CD4-positive, alpha-beta T cell (primary cell): ENCODE data around the gene PRDM16. TPM values are rescaled to one million over a fixed set of nuclear protein-coding genes. Genes with fewer than 3 reads are reported as not detected.

Experiments
- ATAC-seq: fragments of 200-7000 bp; cut with Tn5 transposase; one replicate; pipeline ENCODE4 v1.10.0; 2022; ENCODE audit warnings: mild to moderate bottlenecking; ENCODE audit not compliant: poor library complexity
- CTCF ChIA-PET: fragments of 350-600 bp; sonication (Branson Sonifier 250); formaldehyde crosslinking; loops from one replicate; lab custom pipeline; 2021; ENCODE audit warnings: antibody characterized with exemption, inconsistent platforms; lab: Charles Lee
- POLR2A ChIA-PET: fragments of 350-600 bp; sonication (Branson Sonifier 250); formaldehyde crosslinking; loops from one replicate; lab custom pipeline; 2021; ENCODE audit warnings: antibody characterized with exemption, inconsistent platforms; lab: Charles Lee
- DNase-seq, 14 experiments: peaks; one replicate each; pipeline ENCODE4 v3.0.0-alpha.2; 2013 to 2020; ENCODE audit warnings: mixed read lengths in 2 of 14
- H3K27ac ChIP-seq, 2 donors: one replicate each; pipeline versions ENCODE4 v1.5.1 to v1.7.0; 2013; ENCODE audit warnings: low read length in 2 of 2, low read depth in 1 of 2, mild to moderate bottlenecking in 1 of 2
- H3K27me3 ChIP-seq, 2 experiments: 1 replicate in 1 of 2; 2 replicates in 1 of 2; pipeline versions ENCODE4 v1.6.1 to v1.7.0; 2013; ENCODE audit warnings: low read length in 2 of 2, control low read depth in 1 of 2, mild to moderate bottlenecking in 1 of 2, moderate library complexity in 1 of 2; ENCODE audit not compliant: insufficient read depth in 2 of 2, control insufficient read depth in 1 of 2
- H3K36me3 ChIP-seq: one replicate; pipeline ENCODE4 v1.6.1; 2013; ENCODE audit warnings: low read length, control low read depth; ENCODE audit not compliant: insufficient read depth
- H3K4me1 ChIP-seq: one replicate; pipeline ENCODE4 v1.6.1; 2013; ENCODE audit warnings: low read length, control low read depth; ENCODE audit not compliant: insufficient read depth
- H3K4me3 ChIP-seq: one replicate; pipeline ENCODE4 v1.5.1; 2013; ENCODE audit warnings: mild to moderate bottlenecking, low read length, moderate library complexity
- H3K9me3 ChIP-seq, 2 experiments: 1 replicate in 1 of 2; 2 replicates in 1 of 2; pipeline versions ENCODE4 v1.6.1 to v1.7.0; 2013; ENCODE audit warnings: low read length in 2 of 2, mild to moderate bottlenecking in 2 of 2, control low read depth in 1 of 2, moderate library complexity in 1 of 2; ENCODE audit not compliant: control insufficient read depth in 1 of 2, insufficient read depth in 1 of 2
- H3K27ac Mint-ChIP-seq: one replicate; pipeline ENCODE4 v1.8.0; 2020; ENCODE audit warnings: mixed read lengths
- H3K27me3 Mint-ChIP-seq: one replicate; pipeline ENCODE4 v1.8.0; 2021; ENCODE audit warnings: mixed read lengths
- H3K36me3 Mint-ChIP-seq: one replicate; pipeline ENCODE4 v1.8.0; 2021; ENCODE audit warnings: low read depth, mixed read lengths
- H3K4me1 Mint-ChIP-seq: one replicate; pipeline ENCODE4 v1.8.0; 2021; ENCODE audit warnings: low read depth, mixed read lengths
- H3K4me3 Mint-ChIP-seq: one replicate; pipeline ENCODE4 v1.8.0; 2020; ENCODE audit warnings: mild to moderate bottlenecking, mixed read lengths
- H3K9me3 Mint-ChIP-seq: one replicate; pipeline ENCODE4 v1.8.0; 2020; ENCODE audit warnings: mixed read lengths
- intact Hi-C, 2 experiments: fragments of 100-400 bp; cut with DNase I in 1 of 2; cut with micrococcal nuclease in 1 of 2; formaldehyde crosslinking; loops; one replicate each; pipeline versions ENCODE4 v1.15.1 to v1.9.0; 2023 to 2025; cut with DNase I, micrococcal nuclease
- total RNA-seq, 174 experiments: library from RNA in 2 of 174; stranded (reverse) in 2 of 174; gene quantifications; one replicate each; pipeline ENCODE4 v1.2.3 and lab custom pipeline; 2021 to 2026
- TF ChIP-seq, protein P1 (sequence below): fragments of 200-600 bp; IDR thresholded peaks from one replicate; pipeline ENCODE4 v1.8.0; 2022; ENCODE audit warnings: antibody characterized with exemption, mild to moderate bottlenecking

PRDM16 gene
- total RNA-seq, 2 experiments from 2014 or later, result not detected

DNA sequence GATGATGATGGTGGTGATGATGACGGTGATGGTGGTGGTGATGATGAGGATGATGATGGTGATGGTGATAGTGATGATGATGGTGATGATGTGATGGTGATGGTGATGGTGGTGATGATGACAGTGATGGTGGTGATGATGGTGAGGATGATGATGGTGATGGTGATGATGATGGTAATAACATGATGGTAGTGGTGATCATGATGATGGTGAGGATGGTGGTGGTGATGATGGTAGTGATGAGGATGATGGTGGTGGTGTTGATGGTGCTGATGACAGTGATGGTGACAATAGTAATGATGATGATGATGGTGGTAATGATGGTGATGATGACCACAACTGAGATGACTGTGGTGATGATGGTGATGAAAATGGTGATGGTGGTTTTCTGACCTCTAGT is 42.9 kb upstream of the PRDM16 start:
- Mint-ChIP-seq H3K9me3 (no peaks in the 10 kb centered on the region), H3K36me3 (no peaks in the 10 kb centered on the region), H3K27ac (no peak overlapping the region), H3K27me3 (no peaks in the 10 kb centered on the region), H3K4me1 (no peaks in the 10 kb centered on the region), H3K4me3 (no peak overlapping the region)
- peaks cover 0 to 4% of the 10 kb centered on the region in 2 experiments for H3K27me3 ChIP-seq
- H3K27ac ChIP-seq, result no peak overlapping the region
- no peaks in the 10 kb centered on the region for H3K4me1 ChIP-seq
- peaks cover 0 to 15% of the 10 kb centered on the region in 2 experiments for H3K9me3 ChIP-seq
- TF ChIP-seq, protein P1, sequence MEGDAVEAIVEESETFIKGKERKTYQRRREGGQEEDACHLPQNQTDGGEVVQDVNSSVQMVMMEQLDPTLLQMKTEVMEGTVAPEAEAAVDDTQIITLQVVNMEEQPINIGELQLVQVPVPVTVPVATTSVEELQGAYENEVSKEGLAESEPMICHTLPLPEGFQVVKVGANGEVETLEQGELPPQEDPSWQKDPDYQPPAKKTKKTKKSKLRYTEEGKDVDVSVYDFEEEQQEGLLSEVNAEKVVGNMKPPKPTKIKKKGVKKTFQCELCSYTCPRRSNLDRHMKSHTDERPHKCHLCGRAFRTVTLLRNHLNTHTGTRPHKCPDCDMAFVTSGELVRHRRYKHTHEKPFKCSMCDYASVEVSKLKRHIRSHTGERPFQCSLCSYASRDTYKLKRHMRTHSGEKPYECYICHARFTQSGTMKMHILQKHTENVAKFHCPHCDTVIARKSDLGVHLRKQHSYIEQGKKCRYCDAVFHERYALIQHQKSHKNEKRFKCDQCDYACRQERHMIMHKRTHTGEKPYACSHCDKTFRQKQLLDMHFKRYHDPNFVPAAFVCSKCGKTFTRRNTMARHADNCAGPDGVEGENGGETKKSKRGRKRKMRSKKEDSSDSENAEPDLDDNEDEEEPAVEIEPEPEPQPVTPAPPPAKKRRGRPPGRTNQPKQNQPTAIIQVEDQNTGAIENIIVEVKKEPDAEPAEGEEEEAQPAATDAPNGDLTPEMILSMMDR, result no peak
- CTCF ChIA-PET, result no interaction called here
- intact Hi-C loops, result no loop called here
- no peak overlapping the region for H3K4me3 ChIP-seq
- DNase-seq (no peak), ATAC-seq (no peak)
- no peaks in the 10 kb centered on the region for H3K36me3 ChIP-seq
- POLR2A ChIA-PET, result no interaction called here

DNA sequence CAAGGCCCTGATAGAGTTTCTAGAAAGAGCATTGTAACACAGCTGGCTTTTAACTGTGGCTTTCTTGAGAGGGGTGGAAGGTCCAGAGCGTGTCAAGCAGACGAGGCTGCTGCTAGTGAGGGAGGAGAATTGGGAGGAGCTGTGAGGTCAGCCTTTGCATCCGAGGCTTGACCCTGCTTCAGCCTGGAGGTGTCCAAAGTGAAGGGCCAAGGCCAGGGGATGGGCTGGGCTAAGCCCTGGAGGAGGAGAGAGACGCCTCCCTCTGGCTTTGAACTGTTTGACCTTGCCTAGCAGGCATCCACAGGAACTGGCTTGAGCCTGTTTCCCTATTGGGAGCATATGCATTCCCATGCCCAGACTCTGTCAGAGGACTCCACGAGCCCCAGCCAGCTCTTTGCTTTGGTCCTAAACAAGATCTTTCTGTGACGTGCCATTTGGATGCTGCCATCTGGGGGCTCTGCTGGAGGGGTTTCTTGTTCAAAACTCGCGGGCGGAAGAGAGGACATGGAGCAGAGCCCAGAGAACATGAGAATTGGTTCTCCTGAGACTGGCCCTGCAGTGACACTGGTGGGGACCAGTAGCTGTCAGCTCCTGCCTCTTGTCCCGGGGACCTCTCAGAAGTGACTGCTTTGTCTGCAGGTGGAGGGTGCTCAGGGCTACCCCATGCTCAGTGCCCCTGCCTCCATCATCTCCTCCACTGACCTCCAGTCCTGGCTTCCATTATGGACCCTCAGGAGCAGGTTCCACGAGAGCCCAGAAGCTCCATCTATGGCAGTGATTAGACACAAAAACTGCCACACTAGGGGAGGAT is 42.2 kb upstream of the PRDM16 start:
- Mint-ChIP-seq H3K4me3 (no peak overlapping the region), H3K27me3 (no peaks in the 10 kb centered on the region), H3K4me1 (no peaks in the 10 kb centered on the region), H3K36me3 (no peaks in the 10 kb centered on the region), H3K27ac (no peak overlapping the region), H3K9me3 (no peaks in the 10 kb centered on the region)
- ATAC-seq, result no peak
- Histone ChIP-seq H3K4me3 (no peak overlapping the region), H3K27ac (no peak overlapping the region), H3K27me3 (peaks cover 0 to 4% of the 10 kb centered on the region in 2 experiments), H3K9me3 (peaks cover 0 to 15% of the 10 kb centered on the region in 2 experiments), H3K36me3 (no peaks in the 10 kb centered on the region), H3K4me1 (peaks cover 3% of the 10 kb centered on the region)
- DNase-seq, result no peak
- intact Hi-C loops, result no loop called here
- TF ChIP-seq, protein P1, result no peak
- CTCF ChIA-PET, result no interaction called here
- POLR2A ChIA-PET, result no interaction called here

DNA sequence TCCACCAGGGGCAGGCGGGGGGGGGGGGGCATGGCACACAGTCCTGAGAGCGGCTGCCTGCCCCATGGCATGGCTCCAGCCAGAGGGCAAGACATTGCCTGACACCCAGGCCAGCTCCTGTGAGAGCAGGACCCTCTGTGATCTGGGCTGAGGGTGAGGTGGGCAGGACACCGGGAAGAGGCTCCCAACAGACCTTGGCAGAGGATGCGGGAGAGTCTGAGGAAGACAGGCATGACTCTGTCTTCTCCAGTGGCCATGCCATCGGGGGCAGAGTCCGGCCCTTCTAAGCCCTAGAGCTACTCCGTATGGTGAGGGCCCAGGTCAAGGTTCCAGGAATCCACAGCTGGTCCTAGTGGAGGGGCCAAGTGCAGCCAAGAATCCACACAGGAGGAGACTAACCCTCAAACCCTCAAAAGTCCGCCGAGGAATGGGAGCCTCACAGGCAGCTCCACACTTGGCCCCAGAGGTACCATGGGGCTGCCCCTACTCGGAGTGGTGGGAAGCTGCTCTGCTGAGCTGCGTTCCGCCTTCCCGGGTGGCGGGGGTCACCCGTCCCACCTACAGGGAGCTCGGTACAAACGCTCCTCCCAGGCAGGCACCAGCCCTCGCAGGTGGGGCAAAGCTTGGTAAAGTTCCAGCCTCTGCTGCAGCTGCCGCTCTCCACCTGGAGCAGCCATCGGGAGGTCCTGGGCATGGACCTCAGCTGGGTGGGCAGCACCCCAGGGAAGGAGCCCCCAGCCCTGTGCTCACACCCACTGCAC is 41.2 kb upstream of the PRDM16 start:
- ATAC-seq (no peak), DNase-seq (peak in 1 of 14 experiments; percentile 29)
- no peak overlapping the region for H3K4me3 Mint-ChIP-seq
- Histone ChIP-seq H3K27me3 (peaks cover 0 to 2% of the 10 kb centered on the region in 2 experiments), H3K4me3 (no peak overlapping the region), H3K4me1 (peaks cover 13% of the 10 kb centered on the region), H3K27ac (no peak overlapping the region), H3K36me3 (no peaks in the 10 kb centered on the region), H3K9me3 (peaks cover 0 to 10% of the 10 kb centered on the region in 2 experiments)
- H3K27ac Mint-ChIP-seq, result no peak overlapping the region
- TF ChIP-seq, protein P1, result no peak
- peaks cover 8% of the 10 kb centered on the region for H3K4me1 Mint-ChIP-seq
- no peaks in the 10 kb centered on the region for H3K36me3 Mint-ChIP-seq
- CTCF ChIA-PET, result no interaction called here
- intact Hi-C loops, result no loop called here
- H3K9me3 Mint-ChIP-seq, result no peaks in the 10 kb centered on the region
- POLR2A ChIA-PET, result no interaction called here
- no peaks in the 10 kb centered on the region for H3K27me3 Mint-ChIP-seq
